CD4-positive, alpha-beta memory T cell (primary cell): ENCODE data around the gene NHERF1. TPM values are rescaled to one million over a fixed set of nuclear protein-coding genes. Genes with fewer than 3 reads are reported as not detected.

ENCODE experiments used
- CTCF ChIA-PET: fragments of 350-600 bp; sonication (Branson Sonifier 250); formaldehyde crosslinking; loops from one replicate; lab custom pipeline; 2021; ENCODE audit warnings: inconsistent platforms; ENCODE audit not compliant: partially characterized antibody; lab: Charles Lee
- POLR2A ChIA-PET: fragments of 350-600 bp; sonication (Branson Sonifier 250); formaldehyde crosslinking; loops from one replicate; lab custom pipeline; 2021; ENCODE audit not compliant: partially characterized antibody; lab: Charles Lee
- DNase-seq, 5 donors: peaks; one replicate each; pipeline versions ENCODE4 v3.0.0 to v3.0.0-alpha.2; 2020 to 2022; ENCODE audit warnings: mixed read lengths in 1 of 5
- H3K27ac ChIP-seq: one replicate; pipeline ENCODE4 v1.7.0; 2013; ENCODE audit warnings: low read depth, low read length
- H3K27me3 ChIP-seq: 2 replicates; pipeline ENCODE4 v1.7.0; 2013; ENCODE audit warnings: mild to moderate bottlenecking, low read length, moderate library complexity; ENCODE audit not compliant: insufficient read depth
- H3K36me3 ChIP-seq: 2 replicates; pipeline ENCODE4 v1.7.0; 2013; ENCODE audit warnings: mild to moderate bottlenecking, low read length, moderate library complexity; ENCODE audit not compliant: insufficient read depth
- H3K4me1 ChIP-seq: 2 replicates; pipeline ENCODE4 v1.7.0; 2013; ENCODE audit warnings: mild to moderate bottlenecking, low read length, moderate library complexity; ENCODE audit not compliant: insufficient read depth
- H3K4me3 ChIP-seq, 2 donors: one replicate each; pipeline ENCODE4 v1.7.0; 2013; ENCODE audit warnings: low read length in 2 of 2, mild to moderate bottlenecking in 1 of 2
- H3K9me3 ChIP-seq, 2 donors: one replicate each; pipeline ENCODE4 v1.7.0; 2013; ENCODE audit warnings: low read length in 2 of 2, control low read depth in 1 of 2; ENCODE audit not compliant: control insufficient read depth in 1 of 2
- H3K27ac Mint-ChIP-seq, 7 donors: one replicate each; pipeline ENCODE4 v1.8.0; 2020 to 2021; ENCODE audit warnings: mixed read lengths in 7 of 7, mild to moderate bottlenecking in 6 of 7, inconsistent platforms in 3 of 7, moderate library complexity in 3 of 7
- H3K27me3 Mint-ChIP-seq, 2 donors: one replicate each; pipeline ENCODE4 v1.8.0; 2020 to 2021; ENCODE audit warnings: mixed read lengths in 2 of 2
- H3K36me3 Mint-ChIP-seq, 2 donors: one replicate each; pipeline ENCODE4 v1.8.0; 2020 to 2021; ENCODE audit warnings: mixed read lengths in 2 of 2, inconsistent platforms in 1 of 2, mild to moderate bottlenecking in 1 of 2
- H3K4me1 Mint-ChIP-seq, 4 donors: one replicate each; pipeline ENCODE4 v1.8.0; 2020 to 2021; ENCODE audit warnings: mixed read lengths in 4 of 4, mild to moderate bottlenecking in 1 of 4
- H3K4me3 Mint-ChIP-seq, 8 donors: one replicate each; pipeline ENCODE4 v1.8.0; 2020 to 2021; ENCODE audit warnings: mixed read lengths in 8 of 8, mild to moderate bottlenecking in 7 of 8, moderate library complexity in 6 of 8, inconsistent platforms in 3 of 8
- H3K9me3 Mint-ChIP-seq, 8 donors: one replicate each; pipeline ENCODE4 v1.8.0; 2020 to 2021; ENCODE audit warnings: mixed read lengths in 8 of 8, mild to moderate bottlenecking in 5 of 8, inconsistent platforms in 3 of 8, moderate library complexity in 1 of 8
- intact Hi-C: fragments of 100-400 bp; cut with micrococcal nuclease; formaldehyde crosslinking; loops from one replicate; pipeline ENCODE4 v1.15.1; 2023
- polyA plus RNA-seq, 2 donors: library from polyadenylated mRNA; unstranded; fragments of 300-500 nt; fragmentation: Illumina TruSeq; gene quantifications; one replicate each; pipeline ENCODE4 v1.2.3, GENCODE V29; 2021
- total RNA-seq, 2 experiments: library from RNA; stranded (reverse); gene quantifications; one replicate each; pipeline ENCODE4 v1.2.3, GENCODE V29; 2021

Gene NHERF1
- total and polyA plus RNA-seq, 4 experiments from 2014 or later = 202 to 448 (median 267) TPM

- Mint-ChIP-seq H3K4me1 (peaks cover 36 to 68% (median 47%) of the 10 kb centered on the region in 4 donors), H3K36me3 (peaks cover 2 to 3% of the 10 kb centered on the region in 2 donors), H3K4me3 (peak overlapping the region; percentile 91 to 96 (median 94)), H3K9me3 (no peaks in the 10 kb centered on the region), H3K27ac (peak overlapping the region in 6 of 7 donors; percentile 83 to 93 (median 87)), H3K27me3 (no peaks in the 10 kb centered on the region)
- H3K27me3 ChIP-seq = no peaks in the 10 kb centered on the region
- no peaks in the 10 kb centered on the region for H3K36me3 ChIP-seq
- ChIA-PET CTCF (interaction anchor here (0.6 to 8.2 kb wide), 21 partner anchors 8 to 311 kb away, joined by 3 to 326 read pairs (median 27); partner anchors contain the start of genes FDXR and NAT9), POLR2A (interaction anchor here (0.7 to 9.1 kb wide), 24 partner anchors 8 to 930 kb away, joined by 3 to 195 read pairs (median 4); partner anchors contain the start of genes FDXR, NAT9, NHERF1 and RECQL5)
- intact Hi-C loops = loop anchor here (1.0 to 10.0 kb wide), 3 partner anchors 65 to 363 kb away; no protein-coding TSS in a partner anchor
- peak in 4 of 5 donors; percentile 43 to 64 (median 50) for DNase-seq
- H3K27ac ChIP-seq = peak overlapping the region; percentile 64
- peak overlapping the region; percentile 79 to 100 for H3K4me3 ChIP-seq
- peaks cover 56% of the 10 kb centered on the region for H3K4me1 ChIP-seq
- no peaks in the 10 kb centered on the region for H3K9me3 ChIP-seq
These were observed 11.0 kb upstream of the NHERF1 start for GRCh38 chr17:74737299-74738050.

GRCh38 chr17:74738051-74738996 lies 10.1 kb upstream of the NHERF1 start:
- Histone ChIP-seq H3K4me1 (peaks cover 64% of the 10 kb centered on the region), H3K27me3 (no peaks in the 10 kb centered on the region), H3K9me3 (no peaks in the 10 kb centered on the region), H3K36me3 (no peaks in the 10 kb centered on the region), H3K27ac (peak overlapping the region; percentile 64), H3K4me3 (peak overlapping the region; percentile 79 to 100)
- H3K4me3 Mint-ChIP-seq = peak overlapping the region; percentile 91 to 96 (median 94)
- peak; percentile 79 to 87 (median 82) for DNase-seq
- intact Hi-C loops = loop anchor here (1.0 to 10.0 kb wide), 3 partner anchors 66 to 364 kb away; no protein-coding TSS in a partner anchor
- no peaks in the 10 kb centered on the region for H3K27me3 Mint-ChIP-seq
- ChIA-PET POLR2A (interaction anchor here (0.7 to 9.1 kb wide), 23 partner anchors 9 to 929 kb away, joined by 3 to 195 read pairs (median 4); partner anchors contain the start of genes FDXR, HID1, NAT9 and NHERF1), CTCF (interaction anchor here (0.6 to 8.2 kb wide), 21 partner anchors 8 to 310 kb away, joined by 3 to 326 read pairs (median 27); partner anchors contain the start of gene NAT9)
- H3K36me3 Mint-ChIP-seq = peaks cover 2 to 3% of the 10 kb centered on the region in 2 donors
- H3K4me1 Mint-ChIP-seq = peaks cover 42 to 76% (median 54%) of the 10 kb centered on the region in 4 donors
- no peaks in the 10 kb centered on the region for H3K9me3 Mint-ChIP-seq
- peak overlapping the region in 6 of 7 donors; percentile 85 to 95 (median 90) for H3K27ac Mint-ChIP-seq

- Histone ChIP-seq H3K4me3 (peak overlapping the region; percentile 79 to 100), H3K9me3 (no peaks in the 10 kb centered on the region), H3K27ac (peak overlapping the region; percentile 64), H3K36me3 (no peaks in the 10 kb centered on the region), H3K4me1 (peaks cover 74% of the 10 kb centered on the region), H3K27me3 (no peaks in the 10 kb centered on the region)
- Mint-ChIP-seq H3K27ac (peak overlapping the region in 6 of 7 donors; percentile 85 to 95 (median 90)), H3K4me3 (peak overlapping the region; percentile 69 to 96 (median 94)), H3K4me1 (peaks cover 49 to 85% (median 62%) of the 10 kb centered on the region in 4 donors), H3K36me3 (peaks cover 2 to 3% of the 10 kb centered on the region in 2 donors), H3K27me3 (no peaks in the 10 kb centered on the region), H3K9me3 (no peaks in the 10 kb centered on the region)
- DNase-seq = peak in 2 of 5 donors; percentile 42 to 63
- POLR2A ChIA-PET = interaction anchor here (1.6 to 9.1 kb wide), 8 partner anchors 10 to 134 kb away, joined by 4 to 195 read pairs (median 26); partner anchors contain the start of genes FDXR, NAT9 and NHERF1
- intact Hi-C loops = loop anchor here (5.0 to 10.0 kb wide), 2 partner anchors 67 to 365 kb away; no protein-coding TSS in a partner anchor
- CTCF ChIA-PET = interaction anchor here (0.7 to 8.2 kb wide), 10 partner anchors 7 to 283 kb away, joined by 3 to 326 read pairs (median 26); partner anchors contain the start of gene NAT9
These were observed 9.1 kb upstream of the NHERF1 start for GRCh38 chr17:74739227-74739831.

- H3K36me3 Mint-ChIP-seq = peaks cover 3 to 4% of the 10 kb centered on the region in 2 donors
- H3K27me3 ChIP-seq = no peaks in the 10 kb centered on the region
- H3K27me3 Mint-ChIP-seq = no peaks in the 10 kb centered on the region
- no peaks in the 10 kb centered on the region for H3K9me3 ChIP-seq
- intact Hi-C loops = no loop called here
- CTCF ChIA-PET = interaction anchor here (1.0 to 8.2 kb wide), 3 partner anchors 19 to 83 kb away, joined by 4 to 326 read pairs (median 136); partner anchors contain the start of gene NAT9
- peaks cover 52 to 86% (median 68%) of the 10 kb centered on the region in 4 donors for H3K4me1 Mint-ChIP-seq
- peak overlapping the region; percentile 49 for H3K27ac ChIP-seq
- H3K4me3 Mint-ChIP-seq = peak overlapping the region in 6 of 8 donors; percentile 32 to 96 (median 62)
- H3K9me3 Mint-ChIP-seq = no peaks in the 10 kb centered on the region
- H3K27ac Mint-ChIP-seq = peak overlapping the region in 6 of 7 donors; percentile 59 to 95 (median 80)
- peak in 1 of 5 donors; percentile 21 for DNase-seq
- peaks cover 83% of the 10 kb centered on the region for H3K4me1 ChIP-seq
- no peaks in the 10 kb centered on the region for H3K36me3 ChIP-seq
- H3K4me3 ChIP-seq = no peak overlapping the region
- POLR2A ChIA-PET = interaction anchor here (5.1 to 9.1 kb wide), 2 partner anchors 9 to 35 kb away, joined by 166 to 195 read pairs; partner anchors contain the start of genes NAT9 and NHERF1
These were observed 8.3 kb upstream of the NHERF1 start for GRCh38 chr17:74740173-74740572.

- Mint-ChIP-seq H3K4me1 (peaks cover 52 to 89% (median 69%) of the 10 kb centered on the region in 4 donors), H3K9me3 (no peaks in the 10 kb centered on the region), H3K4me3 (peak overlapping the region in 6 of 8 donors; percentile 72 to 91 (median 82)), H3K27me3 (no peaks in the 10 kb centered on the region), H3K27ac (peak overlapping the region in 6 of 7 donors; percentile 84 to 96 (median 94)), H3K36me3 (peaks cover 3 to 4% of the 10 kb centered on the region in 2 donors)
- ChIA-PET POLR2A (interaction anchor here (1.3 to 9.1 kb wide), 7 partner anchors 10 to 131 kb away, joined by 3 to 195 read pairs (median 12); partner anchors contain the start of genes FDXR and NAT9), CTCF (interaction anchor here (1.6 to 8.2 kb wide), 7 partner anchors 11 to 124 kb away, joined by 4 to 136 read pairs (median 19); partner anchors contain the start of gene NAT9)
- Histone ChIP-seq H3K27ac (peak overlapping the region; percentile 49), H3K4me1 (peaks cover 89% of the 10 kb centered on the region), H3K36me3 (no peaks in the 10 kb centered on the region), H3K4me3 (no peak overlapping the region), H3K9me3 (no peaks in the 10 kb centered on the region), H3K27me3 (no peaks in the 10 kb centered on the region)
- DNase-seq = no peak
- intact Hi-C loops = no loop called here
These were observed 7.6 kb upstream of the NHERF1 start for GRCh38 chr17:74740641-74741387.
